Measurements from ENCODE around the gene ADAMTSL4. TPM values are rescaled to one million over a fixed set of nuclear protein-coding genes. Genes with fewer than 3 reads are reported as not detected.
"Not testable (repeated sequence)": the region's sequence is repeated elsewhere in the genome, so short reads cannot be mapped to it uniquely, and the experiment has no call there.

Gene ADAMTSL4
- total RNA-seq, 1 donor from 2014 or later, result 2.3 TPM

DNA sequence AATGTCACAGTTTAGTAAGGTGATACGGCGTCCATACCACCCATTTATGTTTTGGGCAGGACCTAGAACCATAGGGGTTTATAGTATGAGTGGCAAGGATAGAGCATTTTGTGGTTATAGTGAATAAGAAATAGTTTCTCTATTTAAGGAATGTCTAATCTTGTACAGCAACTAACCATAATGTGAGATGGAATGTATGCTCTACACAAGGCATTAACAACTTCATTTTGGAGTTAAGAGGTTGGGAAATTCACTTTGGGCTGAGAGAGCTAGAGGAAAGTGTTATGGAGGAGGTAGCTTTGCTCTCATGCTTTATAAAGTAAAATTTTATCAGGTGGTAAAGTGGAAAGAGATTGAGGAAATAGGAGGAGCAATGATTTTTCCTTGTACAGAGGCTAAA, 33.2 kb downstream of the ADAMTSL4 start:
- peaks cover 18% of the 10 kb centered on the region for H3K36me3 Mint-ChIP-seq (ENCODE audit: unreplicated experiment)
- H3K4me1 Mint-ChIP-seq (ENCODE audit: unreplicated experiment), result peaks cover 15% of the 10 kb centered on the region
- no peaks in the 10 kb centered on the region for H3K27me3 Mint-ChIP-seq (ENCODE audit: unreplicated experiment)
- TF ChIP-seq, protein P1, sequence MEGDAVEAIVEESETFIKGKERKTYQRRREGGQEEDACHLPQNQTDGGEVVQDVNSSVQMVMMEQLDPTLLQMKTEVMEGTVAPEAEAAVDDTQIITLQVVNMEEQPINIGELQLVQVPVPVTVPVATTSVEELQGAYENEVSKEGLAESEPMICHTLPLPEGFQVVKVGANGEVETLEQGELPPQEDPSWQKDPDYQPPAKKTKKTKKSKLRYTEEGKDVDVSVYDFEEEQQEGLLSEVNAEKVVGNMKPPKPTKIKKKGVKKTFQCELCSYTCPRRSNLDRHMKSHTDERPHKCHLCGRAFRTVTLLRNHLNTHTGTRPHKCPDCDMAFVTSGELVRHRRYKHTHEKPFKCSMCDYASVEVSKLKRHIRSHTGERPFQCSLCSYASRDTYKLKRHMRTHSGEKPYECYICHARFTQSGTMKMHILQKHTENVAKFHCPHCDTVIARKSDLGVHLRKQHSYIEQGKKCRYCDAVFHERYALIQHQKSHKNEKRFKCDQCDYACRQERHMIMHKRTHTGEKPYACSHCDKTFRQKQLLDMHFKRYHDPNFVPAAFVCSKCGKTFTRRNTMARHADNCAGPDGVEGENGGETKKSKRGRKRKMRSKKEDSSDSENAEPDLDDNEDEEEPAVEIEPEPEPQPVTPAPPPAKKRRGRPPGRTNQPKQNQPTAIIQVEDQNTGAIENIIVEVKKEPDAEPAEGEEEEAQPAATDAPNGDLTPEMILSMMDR (IDR thresholded peaks at IDR 0.05), result no peak
- peak overlapping the region; percentile 64 for H3K27ac Mint-ChIP-seq (ENCODE audit: unreplicated experiment)
- no peaks in the 10 kb centered on the region for H3K9me3 Mint-ChIP-seq (ENCODE audit: unreplicated experiment)
- no peak overlapping the region for H3K4me3 Mint-ChIP-seq (ENCODE audit: unreplicated experiment)
- DNase-seq (ENCODE audit: extremely low spot score, unreplicated experiment), result no peak

DNA sequence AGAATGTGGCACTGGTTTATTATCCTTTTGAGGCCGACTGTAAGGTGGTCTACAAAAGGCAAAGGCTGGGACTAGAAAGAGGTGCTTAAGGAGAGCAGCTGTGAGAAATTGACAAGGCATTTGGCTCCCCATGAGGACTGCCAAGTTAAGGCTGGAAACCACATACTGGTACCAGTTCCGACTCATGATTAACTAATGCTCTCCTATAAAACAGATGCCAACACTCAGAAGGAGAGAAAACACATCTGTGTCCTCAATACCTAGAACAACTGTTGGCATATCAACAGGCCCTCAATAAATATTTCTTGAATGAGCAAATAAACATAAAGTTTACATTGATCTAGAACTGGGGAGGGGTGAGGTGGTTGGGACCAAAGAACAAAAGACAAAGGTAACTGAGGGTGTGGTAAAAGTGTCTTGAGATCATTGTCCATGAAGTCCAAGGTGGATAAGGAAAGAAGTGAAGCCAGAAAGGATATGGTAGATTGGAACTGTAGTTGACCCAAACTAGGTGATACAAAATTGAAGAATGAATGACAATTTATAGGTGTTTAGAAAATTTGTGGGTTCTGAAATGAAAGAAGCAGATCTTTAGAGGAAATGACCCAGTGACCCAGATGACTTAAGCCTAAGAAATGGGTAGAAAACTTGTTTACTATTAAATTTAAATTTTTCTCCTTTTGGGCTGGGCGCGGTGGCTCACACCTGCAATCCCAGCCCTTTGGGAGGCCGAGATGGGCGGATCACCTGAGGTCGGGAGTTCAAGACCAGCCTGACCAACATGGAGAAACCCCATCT, 47.1 kb downstream of the ADAMTSL4 start:
- Mint-ChIP-seq H3K27ac (ENCODE audit: unreplicated experiment) (no peak overlapping the region), H3K9me3 (ENCODE audit: unreplicated experiment) (no peaks in the 10 kb centered on the region), H3K4me3 (ENCODE audit: unreplicated experiment) (no peak overlapping the region), H3K4me1 (ENCODE audit: unreplicated experiment) (no peaks in the 10 kb centered on the region), H3K27me3 (ENCODE audit: unreplicated experiment) (no peaks in the 10 kb centered on the region), H3K36me3 (ENCODE audit: unreplicated experiment) (peaks cover 7% of the 10 kb centered on the region)
- TF ChIP-seq, protein P1 (IDR thresholded peaks at IDR 0.05), result no peak
- no peak for DNase-seq (ENCODE audit: extremely low spot score, unreplicated experiment)

DNA sequence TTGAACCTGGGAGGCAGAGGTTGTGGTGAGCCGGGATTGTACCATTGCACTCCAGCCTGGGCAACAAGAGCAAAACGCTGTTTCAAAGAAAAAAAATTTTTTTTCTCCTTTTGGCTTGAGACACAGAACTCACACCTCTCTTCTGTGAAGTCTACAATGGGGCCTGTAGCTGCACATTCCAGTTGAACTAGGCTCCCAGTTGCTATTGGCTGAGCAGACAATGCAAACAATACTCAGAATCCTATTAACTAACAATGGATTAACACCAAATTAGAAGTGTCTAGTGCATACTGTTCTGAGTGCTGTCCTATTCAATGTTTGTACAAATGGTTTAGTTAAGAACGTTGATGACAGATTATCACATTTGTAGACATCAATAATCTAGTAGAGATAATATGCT, 47.8 kb downstream of the ADAMTSL4 start:
- no peaks in the 10 kb centered on the region for H3K27me3 Mint-ChIP-seq (ENCODE audit: unreplicated experiment)
- H3K27ac Mint-ChIP-seq (ENCODE audit: unreplicated experiment), result no peak overlapping the region
- DNase-seq (ENCODE audit: extremely low spot score, unreplicated experiment), result no peak
- no peaks in the 10 kb centered on the region for H3K9me3 Mint-ChIP-seq (ENCODE audit: unreplicated experiment)
- no peaks in the 10 kb centered on the region for H3K4me1 Mint-ChIP-seq (ENCODE audit: unreplicated experiment)
- no peak overlapping the region for H3K4me3 Mint-ChIP-seq (ENCODE audit: unreplicated experiment)
- peaks cover 7% of the 10 kb centered on the region for H3K36me3 Mint-ChIP-seq (ENCODE audit: unreplicated experiment)
- TF ChIP-seq, protein P1 (IDR thresholded peaks at IDR 0.05), result no peak

DNA sequence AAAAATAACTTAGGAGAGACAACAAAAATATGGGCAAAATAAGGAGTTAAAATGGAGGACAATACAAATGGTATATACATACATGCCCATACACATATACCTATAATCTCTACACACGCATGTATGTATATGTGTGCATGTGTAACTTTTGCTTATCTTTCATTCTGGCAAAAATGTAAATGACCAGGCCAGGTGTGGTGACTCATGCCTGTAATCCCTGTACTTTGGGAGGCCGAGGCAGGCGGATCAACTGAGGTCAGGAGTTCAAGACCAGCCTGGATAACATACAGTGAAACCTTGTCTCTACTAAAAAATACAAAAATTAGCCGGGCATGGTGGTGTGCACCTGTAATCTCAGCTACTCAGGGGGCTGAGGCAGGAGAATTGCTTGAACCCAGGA, 49.1 kb downstream of the ADAMTSL4 start:
- H3K27ac Mint-ChIP-seq (ENCODE audit: unreplicated experiment); H3K36me3 Mint-ChIP-seq (ENCODE audit: unreplicated experiment); H3K4me1 Mint-ChIP-seq (ENCODE audit: unreplicated experiment); DNase-seq (ENCODE audit: extremely low spot score, unreplicated experiment); H3K4me3 Mint-ChIP-seq (ENCODE audit: unreplicated experiment); H3K9me3 Mint-ChIP-seq (ENCODE audit: unreplicated experiment); H3K27me3 Mint-ChIP-seq (ENCODE audit: unreplicated experiment): not testable (repeated sequence)

DNA sequence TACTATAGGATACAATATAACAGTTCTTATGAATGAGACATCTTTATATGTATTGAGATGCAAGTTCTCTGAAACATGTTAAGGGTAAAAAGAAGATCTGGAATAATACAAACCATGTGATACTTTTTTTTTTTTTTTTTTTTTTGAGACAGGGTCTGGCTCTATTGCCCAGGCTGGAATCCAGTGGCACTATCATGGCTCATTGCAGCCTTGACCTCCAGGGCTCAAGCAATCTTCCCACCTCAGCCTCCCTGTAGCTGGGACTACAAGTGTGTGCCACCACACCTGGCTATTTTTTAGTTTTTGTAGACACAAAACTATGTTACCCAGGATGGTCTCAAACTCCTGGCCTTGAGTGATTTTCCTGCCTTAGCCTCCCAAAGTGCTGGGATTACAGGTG, 52.3 kb downstream of the ADAMTSL4 start:
- H3K27ac Mint-ChIP-seq (ENCODE audit: unreplicated experiment), result no peak overlapping the region
- no peak for DNase-seq (ENCODE audit: extremely low spot score, unreplicated experiment)
- TF ChIP-seq, protein P1 (IDR thresholded peaks at IDR 0.05), result no peak
- no peaks in the 10 kb centered on the region for H3K27me3 Mint-ChIP-seq (ENCODE audit: unreplicated experiment)
- no peaks in the 10 kb centered on the region for H3K9me3 Mint-ChIP-seq (ENCODE audit: unreplicated experiment)
- H3K4me3 Mint-ChIP-seq (ENCODE audit: unreplicated experiment), result no peak overlapping the region
- H3K36me3 Mint-ChIP-seq (ENCODE audit: unreplicated experiment), result peaks cover 7% of the 10 kb centered on the region
- H3K4me1 Mint-ChIP-seq (ENCODE audit: unreplicated experiment), result peaks cover 13% of the 10 kb centered on the region

DNA sequence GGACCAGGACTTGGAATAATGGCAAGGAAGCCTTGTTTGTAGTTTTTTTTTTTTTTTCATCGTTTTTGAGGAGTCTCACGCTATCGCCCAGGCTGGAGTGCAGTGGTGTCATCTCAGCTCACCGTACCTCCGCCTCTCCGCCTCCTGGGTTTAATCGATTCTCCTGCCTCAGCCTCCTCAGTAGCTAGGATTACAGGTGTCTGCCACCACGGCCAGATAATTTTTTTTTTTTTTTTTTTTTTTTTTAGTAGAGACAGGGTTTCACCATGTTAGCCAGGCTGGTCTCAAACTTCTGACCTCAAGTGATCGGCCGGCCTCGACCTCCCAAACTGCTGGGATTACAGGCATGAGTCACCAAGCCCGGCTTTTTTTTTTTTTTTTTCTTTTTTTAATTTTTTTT, 53.2 kb downstream of the ADAMTSL4 start:
- not testable (repeated sequence) for H3K9me3 Mint-ChIP-seq (ENCODE audit: unreplicated experiment); DNase-seq (ENCODE audit: extremely low spot score, unreplicated experiment); H3K27ac Mint-ChIP-seq (ENCODE audit: unreplicated experiment); H3K27me3 Mint-ChIP-seq (ENCODE audit: unreplicated experiment); H3K4me3 Mint-ChIP-seq (ENCODE audit: unreplicated experiment); H3K36me3 Mint-ChIP-seq (ENCODE audit: unreplicated experiment)
- peaks cover 13% of the 10 kb centered on the region for H3K4me1 Mint-ChIP-seq (ENCODE audit: unreplicated experiment)

Measured in osteocyte (in vitro differentiated cells).